GM21737 (cell line): ENCODE results near the gene PGAP6.
"Not testable (repeated sequence)": the region's sequence is repeated elsewhere in the genome, so short reads cannot be mapped to it uniquely, and the experiment has no call there.

Experiments
- ATAC-seq: cut with Tn5 transposase; IDR thresholded peaks from one replicate; pipeline ENCODE4 v1.9.1; 2021; ENCODE audit warnings: mild to moderate bottlenecking, moderate library complexity; ENCODE audit not compliant: unreplicated experiment

Gene PGAP6

GRCh38 chr16:368388-369158 is 13.2 kb downstream of the PGAP6 start:
- ATAC-seq = no peak

DNA sequence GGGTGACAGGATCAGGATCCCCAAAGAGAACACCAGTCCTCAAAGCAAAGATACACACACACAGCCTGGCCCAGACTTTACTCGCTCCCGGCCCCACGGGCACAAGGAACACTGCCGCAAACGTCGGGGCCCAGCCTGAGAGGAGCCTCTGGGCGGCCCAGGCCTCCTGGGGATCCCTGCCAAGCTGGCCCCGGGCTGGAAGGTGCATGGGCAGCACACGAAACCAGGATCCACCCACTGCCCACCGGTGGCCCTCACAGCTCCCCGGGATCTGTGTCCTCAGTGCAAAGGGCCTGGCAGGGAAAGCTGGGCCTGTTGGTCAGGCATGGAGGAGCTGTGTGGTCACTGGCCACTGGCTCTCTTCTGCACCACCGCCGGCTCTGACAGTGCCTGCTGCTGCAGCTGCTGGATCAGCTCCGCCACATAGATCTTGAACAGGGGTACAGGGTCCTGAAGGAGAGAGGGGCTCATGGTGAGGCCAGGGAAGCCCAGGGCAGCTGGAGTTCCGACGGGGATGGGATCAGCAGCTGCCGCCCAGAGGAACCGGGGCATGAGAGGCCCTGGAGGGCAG is 14.4 kb downstream of the PGAP6 start:
- ATAC-seq = no peak

GRCh38 chr16:366476-366875 is 15.3 kb downstream of the PGAP6 start:
- ATAC-seq = no peak

DNA sequence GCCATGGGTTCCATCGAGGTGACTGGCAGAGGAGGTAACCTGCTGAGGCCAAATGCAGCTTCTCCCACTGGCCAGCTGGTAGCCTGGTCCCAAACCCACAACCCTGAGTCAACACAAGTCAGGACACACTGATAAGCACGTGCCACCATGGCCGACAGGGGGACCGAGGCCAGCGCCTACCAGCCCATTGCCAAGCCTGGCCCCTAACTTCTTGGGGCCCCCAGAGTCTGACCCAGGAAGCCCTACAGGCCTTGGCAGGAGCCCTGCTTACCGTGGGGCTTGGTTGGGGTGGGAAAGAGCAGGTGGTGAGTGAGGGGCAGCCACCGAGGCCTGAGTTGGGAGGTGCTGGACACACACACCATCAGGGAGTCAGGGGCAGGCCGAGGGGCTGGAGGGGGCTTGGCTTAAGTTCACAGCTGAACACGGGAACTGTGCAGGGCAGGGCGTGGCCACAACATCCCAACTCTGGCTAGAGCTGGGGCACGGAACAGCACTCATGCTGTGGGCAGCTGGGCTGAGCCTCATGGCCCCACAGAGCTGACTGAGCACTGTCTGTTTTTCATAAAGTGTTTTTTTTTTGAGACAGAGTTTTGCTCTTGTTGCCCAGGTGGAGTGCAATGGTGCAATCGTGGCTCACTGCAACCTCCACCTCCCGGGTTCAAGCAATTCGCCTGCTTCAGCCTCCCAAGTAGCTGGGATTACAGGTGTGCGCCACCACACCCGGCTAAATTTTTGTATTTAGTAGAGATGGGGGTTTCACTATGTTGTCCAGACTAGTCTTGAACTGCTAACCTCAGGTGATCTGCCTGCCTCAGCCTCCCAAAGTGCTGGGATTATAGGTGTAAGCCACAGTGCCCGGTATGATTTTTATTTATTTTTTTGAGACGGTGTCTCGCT is 16.9 kb downstream of the PGAP6 start:
- no peak for ATAC-seq

- no peak for ATAC-seq
Measured at GRCh38 chr16:363766-364490, 17.9 kb downstream of the PGAP6 start.

DNA sequence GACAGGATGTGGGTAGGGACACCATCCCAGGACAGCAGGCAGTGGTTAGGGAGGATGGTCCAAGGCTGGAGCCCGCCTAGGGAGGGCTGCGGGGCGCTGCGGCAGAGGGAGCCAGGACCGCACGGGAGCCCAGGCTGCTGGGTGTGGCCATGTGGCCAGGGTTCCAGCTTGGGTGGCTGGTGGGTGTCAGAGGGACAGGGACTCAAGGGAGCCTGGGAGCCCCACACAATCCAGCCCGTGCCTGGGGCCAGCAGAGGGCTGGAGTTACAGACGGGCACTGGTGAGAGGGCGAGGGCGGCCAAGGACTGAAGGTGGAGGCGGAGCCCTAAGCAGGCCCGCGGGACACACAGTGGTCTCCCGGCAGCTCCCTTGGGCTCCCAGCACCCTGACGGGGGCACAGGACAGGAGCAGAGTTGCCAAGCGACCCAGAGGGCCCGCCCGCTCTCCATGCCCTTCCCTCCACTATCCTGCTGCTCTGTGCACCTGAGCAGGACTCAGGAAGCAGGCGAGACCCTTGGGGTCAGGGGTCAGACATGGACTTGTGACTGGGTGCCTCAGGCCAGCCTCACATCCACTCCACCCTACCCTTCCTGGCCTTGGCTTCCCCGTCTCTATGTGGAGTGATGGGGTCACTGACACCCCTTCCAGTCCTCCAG is 18.5 kb downstream of the PGAP6 start:
- no peak for ATAC-seq

GRCh38 chr16:362702-362999 is 19.1 kb downstream of the PGAP6 start:
- not testable (repeated sequence) for ATAC-seq

GRCh38 chr16:361872-362701 is 19.7 kb downstream of the PGAP6 start:
- no peak for ATAC-seq

GRCh38 chr16:361341-361871 is 20.4 kb downstream of the PGAP6 start:
- no peak for ATAC-seq

- ATAC-seq = no peak
Measured at GRCh38 chr16:360698-361336, 21.0 kb downstream of the PGAP6 start.

GRCh38 chr16:359871-360697 is 21.7 kb downstream of the PGAP6 start:
- no peak for ATAC-seq

DNA sequence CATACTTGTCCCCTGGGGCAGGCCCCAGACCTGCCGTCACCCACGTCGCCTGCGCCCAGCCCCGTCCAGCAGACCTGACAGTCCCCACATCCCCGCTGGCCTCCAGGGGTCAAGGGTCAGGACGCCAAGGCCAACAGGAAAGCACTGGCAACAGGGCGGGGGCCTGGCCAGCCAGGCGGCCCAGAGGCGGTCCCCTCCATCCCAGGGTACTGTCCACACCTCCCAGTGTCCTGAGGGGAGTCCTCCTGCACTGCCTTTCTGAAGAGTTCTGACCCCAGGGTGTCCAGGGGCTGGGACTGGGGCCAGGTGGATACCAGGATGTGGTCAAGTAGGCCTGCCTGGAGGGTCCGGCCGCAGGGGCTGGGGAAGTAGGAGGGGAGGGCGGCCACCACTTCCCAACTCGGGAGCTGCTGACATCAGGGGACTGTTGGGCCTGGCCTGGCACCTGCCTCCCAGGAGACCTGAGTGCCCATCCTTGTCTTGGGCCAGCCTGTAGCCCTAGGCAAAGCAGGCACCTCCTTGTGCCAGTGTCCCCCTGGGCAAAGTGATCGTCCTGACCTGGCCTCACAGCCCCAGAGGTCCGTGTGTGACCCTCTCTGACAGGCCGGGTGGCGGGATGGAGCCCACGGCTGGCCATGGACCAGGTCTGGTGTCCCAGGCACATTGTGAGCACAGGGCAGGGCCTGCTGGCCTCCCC is 22.6 kb downstream of the PGAP6 start:
- no peak for ATAC-seq

- no peak for ATAC-seq
Measured at GRCh38 chr16:356741-357140, 25.0 kb downstream of the PGAP6 start.

- no peak for ATAC-seq
Measured at GRCh38 chr16:354971-355461, 26.8 kb downstream of the PGAP6 start.

GRCh38 chr16:354291-354881 is 27.4 kb downstream of the PGAP6 start:
- ATAC-seq = no peak

DNA sequence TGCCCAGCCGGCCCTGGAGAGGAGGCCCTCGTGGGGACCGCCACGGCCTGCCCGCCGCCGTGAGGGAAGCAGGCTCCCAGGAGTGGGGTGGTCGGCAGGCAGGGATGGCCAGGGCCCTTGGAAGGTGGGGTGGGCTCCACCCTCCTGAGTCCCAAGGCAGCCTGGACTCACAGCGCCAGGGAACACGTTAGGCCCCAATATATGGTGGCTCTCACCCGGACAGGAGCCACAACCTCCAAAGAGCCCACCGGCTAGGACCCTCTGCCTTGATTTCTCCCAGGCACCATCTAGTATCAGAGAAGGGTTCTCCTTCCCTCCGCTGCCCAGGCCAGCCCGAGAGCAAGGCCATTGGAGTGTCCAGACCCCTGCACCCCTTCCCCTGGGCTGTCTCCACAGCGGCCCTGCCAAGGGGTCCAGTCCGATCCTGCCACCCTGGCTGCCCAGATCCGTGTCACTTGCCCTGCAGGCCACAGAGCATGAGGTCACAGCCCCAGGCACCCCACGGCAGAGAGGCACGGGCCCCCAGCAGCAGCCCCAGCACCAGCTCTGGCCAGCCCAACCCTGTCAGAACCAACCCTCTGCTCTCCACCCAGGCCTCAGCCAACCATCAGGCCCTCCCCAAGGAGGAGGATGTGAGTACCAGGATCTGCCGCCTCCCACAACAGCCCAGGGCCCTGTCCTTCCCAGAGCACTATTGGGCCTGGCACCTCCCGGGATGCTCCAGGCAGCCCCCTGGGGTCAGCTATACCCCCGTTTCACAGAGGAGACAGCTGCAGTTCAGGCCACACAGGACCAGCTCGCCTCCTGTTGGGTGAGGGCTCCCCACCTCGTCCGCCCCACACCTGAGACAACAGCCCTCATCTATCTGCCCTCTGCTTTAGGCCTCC is 28.1 kb downstream of the PGAP6 start:
- no peak for ATAC-seq
